Body of pancreas (tissue), 4 donors: ENCODE measurements around the gene MCRS1. TPM values are rescaled to one million over a fixed set of nuclear protein-coding genes. Genes with fewer than 3 reads are reported as not detected.

Experiments
- ATAC-seq: fragments of 150-250 bp; one replicate; pipeline ENCODE4 v1.9.1; 2016
- DNase-seq, 4 donors: peaks; one replicate each; pipeline ENCODE4 v3.0.0-alpha.2; 2019
- H3K27ac ChIP-seq, 4 donors: fragments of 200-600 bp; sonication (generic); 1 replicate in 3 of 4; 2 replicates in 1 of 4; pipeline versions ENCODE4 v1.5.1 to v1.6.1; 2016 to 2019; ENCODE audit warnings: mild to moderate bottlenecking in 1 of 4, mixed read lengths in 1 of 4, moderate library complexity in 1 of 4
- H3K27me3 ChIP-seq, 2 donors: fragments of 200-600 bp; sonication (generic); one replicate each; pipeline ENCODE4 v1.6.0; 2016; ENCODE audit warnings: mild to moderate bottlenecking in 1 of 2
- H3K36me3 ChIP-seq, 2 donors: fragments of 200-600 bp; sonication (generic); replicated peaks in 1 of 2; 2 replicates each; pipeline ENCODE4 v1.5.1; 2016; ENCODE audit warnings: low read depth in 2 of 2; ENCODE audit not compliant: insufficient read depth in 1 of 2
- H3K4me1 ChIP-seq: fragments of 200-600 bp; sonication (generic); one replicate; pipeline ENCODE4 v1.6.0; 2016
- H3K4me3 ChIP-seq, 2 donors: fragments of 200-600 bp; sonication (generic); 1 replicate in 1 of 2; 2 replicates in 1 of 2; pipeline ENCODE4 v1.5.1; 2016 to 2019
- H3K9me3 ChIP-seq, 3 donors: fragments of 200-600 bp; sonication (generic); 1 replicate in 2 of 3; 2 replicates in 1 of 3; pipeline ENCODE4 v1.5.1; 2016
- POLR2A ChIP-seq, 3 donors: fragments of 450-650 bp; IDR thresholded peaks; one replicate each; pipeline ENCODE4 v1.6.1; 2016; ENCODE audit warnings: antibody characterized with exemption in 3 of 3, mild to moderate bottlenecking in 2 of 3
- WGBS, 2 donors: methylation state at CpG; one replicate each; pipeline ENCODE4 v1.1.5; 2017; 5-methylcytosine and 5-hydroxymethylcytosine counted together
- intact Hi-C: fragments of 100-400 bp; cut with DNase I; formaldehyde crosslinking; loops from one replicate; pipeline ENCODE4 v1.15.1; 2023
- total RNA-seq, 2 donors: library from RNA; depleted of rRNA; stranded (reverse); fragments of >200 nt; gene quantifications; one replicate each; pipeline ENCODE4 v1.1.0, GENCODE V29; 2016
- TF ChIP-seq, protein P1 (sequence below), 7 experiments: fragments of 450-650 bp in 4 of 7; fragments of 200-600 bp in 3 of 7; sonication (generic) in 3 of 7; IDR thresholded peaks; one replicate each; pipeline ENCODE4 v1.5.1; 2016 to 2019; ENCODE audit warnings: antibody characterized with exemption in 7 of 7

Gene MCRS1
- total RNA-seq, 2 donors from 2014 or later = 34.2 to 49.8 TPM

DNA sequence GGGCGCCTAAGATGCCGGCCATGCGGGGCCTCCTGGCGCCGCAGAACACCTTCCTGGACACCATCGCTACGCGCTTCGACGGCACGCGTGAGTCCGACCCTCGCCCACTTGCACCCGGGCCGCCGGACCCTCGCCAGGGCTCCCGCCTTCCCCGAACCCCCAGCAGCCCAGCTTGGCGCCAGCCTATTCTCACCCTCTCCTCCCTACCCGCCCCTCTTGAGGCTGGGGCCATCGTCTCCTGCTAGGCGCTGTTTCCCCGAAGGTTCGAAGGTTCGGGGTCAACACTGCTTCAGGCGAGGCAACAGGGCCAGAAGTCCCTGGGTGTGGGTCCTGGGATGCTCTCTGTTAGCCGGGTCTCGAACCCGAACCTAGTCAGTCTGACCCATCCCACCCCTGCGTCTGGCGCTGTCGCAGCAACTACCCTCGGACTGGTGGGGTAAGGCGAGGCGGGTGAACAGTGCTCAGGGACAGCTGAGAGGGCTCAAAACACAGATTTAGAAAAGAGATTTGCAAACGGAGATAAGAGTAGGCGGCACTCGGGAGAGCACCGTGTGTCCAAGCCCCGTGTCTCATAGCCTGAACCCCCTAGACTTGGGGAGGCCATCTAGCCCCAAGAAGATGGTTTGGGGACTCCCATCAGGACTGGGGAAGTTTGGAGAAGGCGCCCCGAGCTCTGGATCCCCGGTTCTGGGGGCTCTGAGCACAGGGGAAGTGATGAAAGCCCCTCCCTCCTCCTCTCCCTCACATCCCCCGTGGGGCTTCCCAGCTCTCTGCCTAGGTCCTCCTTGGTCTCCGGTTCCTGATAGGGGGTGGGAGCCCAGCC, 28.3 kb downstream of the MCRS1 start:
- intact Hi-C loops = no loop called here
- no peak for TF ChIP-seq POLR2A (IDR thresholded peaks at IDR 0.05)
- TF ChIP-seq, protein P1, sequence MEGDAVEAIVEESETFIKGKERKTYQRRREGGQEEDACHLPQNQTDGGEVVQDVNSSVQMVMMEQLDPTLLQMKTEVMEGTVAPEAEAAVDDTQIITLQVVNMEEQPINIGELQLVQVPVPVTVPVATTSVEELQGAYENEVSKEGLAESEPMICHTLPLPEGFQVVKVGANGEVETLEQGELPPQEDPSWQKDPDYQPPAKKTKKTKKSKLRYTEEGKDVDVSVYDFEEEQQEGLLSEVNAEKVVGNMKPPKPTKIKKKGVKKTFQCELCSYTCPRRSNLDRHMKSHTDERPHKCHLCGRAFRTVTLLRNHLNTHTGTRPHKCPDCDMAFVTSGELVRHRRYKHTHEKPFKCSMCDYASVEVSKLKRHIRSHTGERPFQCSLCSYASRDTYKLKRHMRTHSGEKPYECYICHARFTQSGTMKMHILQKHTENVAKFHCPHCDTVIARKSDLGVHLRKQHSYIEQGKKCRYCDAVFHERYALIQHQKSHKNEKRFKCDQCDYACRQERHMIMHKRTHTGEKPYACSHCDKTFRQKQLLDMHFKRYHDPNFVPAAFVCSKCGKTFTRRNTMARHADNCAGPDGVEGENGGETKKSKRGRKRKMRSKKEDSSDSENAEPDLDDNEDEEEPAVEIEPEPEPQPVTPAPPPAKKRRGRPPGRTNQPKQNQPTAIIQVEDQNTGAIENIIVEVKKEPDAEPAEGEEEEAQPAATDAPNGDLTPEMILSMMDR (IDR thresholded peaks at IDR 0.05) = no peak
- H3K27ac ChIP-seq = no peak overlapping the region
- no peak for ATAC-seq
- no peaks in the 10 kb centered on the region for H3K9me3 ChIP-seq
- H3K36me3 ChIP-seq = no peaks in the 10 kb centered on the region
- no peak for DNase-seq
- H3K4me3 ChIP-seq = no peak overlapping the region
- no peaks in the 10 kb centered on the region for H3K27me3 ChIP-seq
- peaks cover 12% of the 10 kb centered on the region for H3K4me1 ChIP-seq
- 53 to 54% methylated on average over 21 to 31 of the region's 47 CpGs for WGBS, 2 donors

DNA sequence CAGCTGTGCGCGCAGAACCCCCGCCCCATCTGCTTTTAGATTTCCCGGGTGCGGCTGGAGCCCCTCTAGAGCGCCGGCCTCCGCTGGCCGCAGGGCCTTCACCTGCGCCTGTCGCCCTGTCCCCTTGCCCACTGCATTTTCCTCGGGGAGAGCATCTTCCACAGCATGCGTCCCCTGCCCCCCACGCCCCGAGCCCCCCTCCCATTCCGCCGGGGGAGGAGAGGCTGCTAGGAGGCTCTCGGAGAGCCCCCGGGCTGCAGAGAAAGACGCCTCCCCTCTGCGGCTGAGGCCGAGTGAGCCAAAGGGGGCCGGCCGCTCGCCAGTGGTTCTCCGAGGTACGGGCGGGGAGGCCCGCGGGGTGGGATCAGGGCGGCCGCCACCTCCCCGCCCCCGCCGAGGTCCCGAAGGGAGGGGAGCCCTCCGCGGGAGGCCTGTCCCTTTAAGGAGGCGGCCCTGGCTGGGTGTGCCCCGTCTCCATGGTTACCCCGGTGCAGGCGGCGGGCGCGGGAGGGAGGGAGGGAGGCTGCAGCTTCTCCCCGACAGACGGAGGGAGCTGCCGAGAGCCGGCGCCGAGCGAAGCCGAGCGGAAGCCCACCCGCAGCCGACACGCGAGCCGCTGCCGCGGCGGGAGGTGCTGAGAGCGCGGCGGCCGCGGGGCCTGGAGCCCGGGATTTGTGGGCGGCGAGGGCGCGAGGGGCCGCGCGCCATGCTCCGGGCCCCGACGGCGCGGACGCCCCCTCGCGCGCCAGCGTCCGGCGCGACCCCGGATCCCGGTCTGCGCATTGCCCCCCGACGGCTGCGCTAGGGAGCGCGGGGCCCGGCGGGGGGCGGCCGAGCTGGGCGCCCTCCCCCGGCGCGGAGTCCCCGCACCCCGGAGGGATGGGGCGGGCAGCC, 29.2 kb downstream of the MCRS1 start, which contains the start of gene KCNH3:
KCNH3 (plus strand) TSS at position 521 of the 894 bp plus-strand sequence. CDS start 387 bp downstream, outside the sequence.
- no peaks in the 10 kb centered on the region for H3K9me3 ChIP-seq
- no peak within 1 kb of the TSS for H3K27ac ChIP-seq
- TF ChIP-seq, protein P1 (IDR thresholded peaks at IDR 0.05) = no peak
- no peak for TF ChIP-seq POLR2A (IDR thresholded peaks at IDR 0.05)
- H3K4me3 ChIP-seq = peak within 1 kb of the TSS; percentile 33 to 39
- intact Hi-C loops = no loop called here
- no peaks in the 10 kb centered on the region for H3K27me3 ChIP-seq
- no peaks in the 10 kb centered on the region for H3K36me3 ChIP-seq
- ATAC-seq (peak; percentile 82), DNase-seq (peak; percentile 83 to 91 (median 88))
- 0% methylated on average over 9 to 63 of the region's 107 CpGs for WGBS, 2 donors
- H3K4me1 ChIP-seq = peaks cover 14% of the 10 kb centered on the region

DNA sequence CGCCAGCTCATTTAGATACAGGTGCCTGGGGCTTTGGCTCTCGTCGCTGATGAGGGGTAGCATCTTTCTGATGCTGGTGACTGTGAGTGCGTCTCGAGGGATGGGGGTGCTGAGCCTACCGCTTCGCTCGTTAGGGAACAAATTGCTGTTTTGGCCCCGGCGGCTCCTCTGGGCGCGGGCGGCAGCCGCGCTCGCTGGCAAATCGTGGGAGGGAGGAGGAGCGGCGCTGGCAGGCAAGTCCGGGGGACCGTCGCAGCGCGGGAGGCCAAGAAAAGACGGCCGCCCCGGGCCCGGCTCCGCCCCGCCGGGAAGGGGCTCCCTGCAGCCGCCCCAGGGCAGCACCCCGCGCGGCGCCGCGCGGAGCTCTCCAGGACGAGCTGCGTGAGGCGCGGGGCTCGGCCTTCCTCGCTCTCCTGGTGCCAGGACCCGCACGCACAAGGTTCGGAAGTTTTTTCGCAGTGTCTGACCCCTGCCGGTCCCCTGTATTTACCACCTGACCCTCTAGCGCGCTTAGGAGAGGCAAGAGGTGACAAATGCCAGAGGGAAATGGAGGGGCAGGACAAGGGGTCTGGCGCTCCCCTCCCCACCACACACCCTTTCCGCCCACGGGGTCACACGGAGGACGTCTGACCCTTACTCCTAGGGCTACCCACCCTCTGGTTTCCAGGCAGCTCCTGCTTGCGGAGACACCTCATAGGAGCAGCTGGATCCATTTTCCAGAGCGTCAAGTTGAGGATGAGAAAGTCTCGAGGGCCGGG, 30.0 kb downstream of the MCRS1 start:
- H3K9me3 ChIP-seq = no peaks in the 10 kb centered on the region
- DNase-seq = peak in 1 of 4 donors; percentile 36

DNA sequence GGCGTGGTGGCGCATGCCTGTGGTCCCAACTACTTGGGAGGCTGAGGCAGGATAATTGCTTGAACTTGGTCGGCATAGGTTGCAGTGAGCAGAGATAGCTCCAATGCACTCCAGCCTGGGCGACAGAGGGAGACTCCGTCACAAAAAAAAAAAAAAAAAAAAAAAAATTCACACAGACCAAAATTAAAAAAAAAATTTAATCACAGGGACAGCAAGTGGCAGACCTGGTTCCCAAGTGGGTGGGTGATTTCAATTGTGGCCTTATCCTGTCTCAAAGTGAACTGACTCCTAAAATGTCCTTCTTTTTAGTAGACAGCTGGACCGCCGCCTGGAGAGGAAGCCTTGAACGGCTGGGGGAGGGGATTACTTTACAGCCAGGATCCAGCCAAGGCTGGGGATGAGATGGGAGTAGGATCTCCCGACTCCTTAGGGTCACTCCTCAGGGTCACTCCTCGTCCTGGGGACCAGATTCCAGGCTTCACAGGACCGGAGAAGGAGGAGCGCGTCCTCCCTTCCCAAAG, 30.7 kb downstream of the MCRS1 start:
- no peaks in the 10 kb centered on the region for H3K36me3 ChIP-seq
- ATAC-seq = no peak
- H3K4me3 ChIP-seq = peak overlapping the region in 1 of 2 donors; percentile 39
- no peaks in the 10 kb centered on the region for H3K27me3 ChIP-seq
- TF ChIP-seq POLR2A (IDR thresholded peaks at IDR 0.05) = no peak
- TF ChIP-seq, protein P1 (IDR thresholded peaks at IDR 0.05) = no peak
- no peak overlapping the region for H3K27ac ChIP-seq
- peaks cover 20% of the 10 kb centered on the region for H3K4me1 ChIP-seq
- DNase-seq = peak in 1 of 4 donors; percentile 37
- intact Hi-C loops = no loop called here
- no peaks in the 10 kb centered on the region for H3K9me3 ChIP-seq
- WGBS, 2 donors = 32 to 33% methylated on average over 9 to 13 of the region's 13 CpGs

More for the DNA sequence above, 30.0 kb downstream of the MCRS1 start:
- ATAC-seq = peak; percentile 37
- H3K27me3 ChIP-seq = no peaks in the 10 kb centered on the region
- no peaks in the 10 kb centered on the region for H3K36me3 ChIP-seq
- intact Hi-C loops = no loop called here
- TF ChIP-seq, protein P1 (IDR thresholded peaks at IDR 0.05) = peak in 1 of 7 experiments; percentile 2
- no peak for TF ChIP-seq POLR2A (IDR thresholded peaks at IDR 0.05)
- WGBS, 2 donors = 1 to 4% methylated on average over 4 to 61 of the region's 61 CpGs
- H3K27ac ChIP-seq = no peak overlapping the region
- peak overlapping the region; percentile 33 to 39 for H3K4me3 ChIP-seq
- peaks cover 20% of the 10 kb centered on the region for H3K4me1 ChIP-seq
